GM19023 (cell line): ENCODE measurements around the gene STAP2.

Experiments used
- ATAC-seq: cut with Tn5 transposase; IDR thresholded peaks from one replicate; pipeline ENCODE4 v1.9.1; 2021; ENCODE audit warnings: mild to moderate bottlenecking, moderate library complexity; ENCODE audit not compliant: unreplicated experiment

The STAP2 gene

GRCh38 chr19:4370418-4371041, 31.9 kb upstream of the STAP2 start:
- no peak for ATAC-seq

GRCh38 chr19:4369888-4370260, 31.2 kb upstream of the STAP2 start:
- ATAC-seq = peak; percentile 47

- peak; percentile 49 for ATAC-seq
These were observed 30.7 kb upstream of the STAP2 start for GRCh38 chr19:4369109-4369887.

- no peak for ATAC-seq
These were observed 29.6 kb upstream of the STAP2 start for GRCh38 chr19:4368128-4368820.

GRCh38 chr19:4367781-4368127, 29.1 kb upstream of the STAP2 start:
- no peak for ATAC-seq

- no peak for ATAC-seq
These were observed 28.7 kb upstream of the STAP2 start for GRCh38 chr19:4367336-4367723.

- ATAC-seq = no peak
These were observed 28.2 kb upstream of the STAP2 start for GRCh38 chr19:4366666-4367335.

- no peak for ATAC-seq
These were observed 27.4 kb upstream of the STAP2 start for GRCh38 chr19:4365791-4366665.

- ATAC-seq = no peak
These were observed 26.7 kb upstream of the STAP2 start for GRCh38 chr19:4365341-4365740.

GRCh38 chr19:4363571-4364304, 25.1 kb upstream of the STAP2 start:
- no peak for ATAC-seq

GRCh38 chr19:4362831-4363545, 24.4 kb upstream of the STAP2 start:
- ATAC-seq = no peak

- ATAC-seq = no peak
These were observed 23.6 kb upstream of the STAP2 start for GRCh38 chr19:4362101-4362828.

GRCh38 chr19:4361152-4362046, 22.8 kb upstream of the STAP2 start:
- ATAC-seq = no peak

- ATAC-seq = no peak
These were observed 22.1 kb upstream of the STAP2 start for GRCh38 chr19:4360641-4361151.

- ATAC-seq = no peak
These were observed 21.5 kb upstream of the STAP2 start for GRCh38 chr19:4360081-4360569.

- no peak for ATAC-seq
These were observed 21.0 kb upstream of the STAP2 start for GRCh38 chr19:4359627-4360000.
